ENCODE data around the gene MTFR1L.

DNA sequence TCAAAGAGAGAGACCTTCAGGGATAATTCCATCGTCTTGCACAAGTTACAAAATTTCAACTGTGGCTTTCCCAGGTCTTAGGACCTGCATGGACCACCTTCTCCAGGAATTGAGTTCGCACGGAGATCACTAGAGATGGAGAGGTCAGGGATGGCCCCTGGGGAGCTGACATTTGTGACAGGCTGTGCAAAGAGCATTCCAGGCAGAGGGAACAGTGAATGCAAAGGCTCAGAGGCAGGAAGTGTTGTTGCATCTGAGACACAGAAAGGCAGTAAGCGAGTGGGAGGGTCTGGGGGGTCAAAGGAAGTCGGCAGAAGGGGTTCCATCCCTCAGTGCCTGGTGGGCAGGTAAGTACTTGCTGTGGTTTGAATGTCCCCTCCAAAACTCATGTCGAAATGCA is 29.3 kb upstream of the MTFR1L start:
- TF ChIP-seq, protein P1, sequence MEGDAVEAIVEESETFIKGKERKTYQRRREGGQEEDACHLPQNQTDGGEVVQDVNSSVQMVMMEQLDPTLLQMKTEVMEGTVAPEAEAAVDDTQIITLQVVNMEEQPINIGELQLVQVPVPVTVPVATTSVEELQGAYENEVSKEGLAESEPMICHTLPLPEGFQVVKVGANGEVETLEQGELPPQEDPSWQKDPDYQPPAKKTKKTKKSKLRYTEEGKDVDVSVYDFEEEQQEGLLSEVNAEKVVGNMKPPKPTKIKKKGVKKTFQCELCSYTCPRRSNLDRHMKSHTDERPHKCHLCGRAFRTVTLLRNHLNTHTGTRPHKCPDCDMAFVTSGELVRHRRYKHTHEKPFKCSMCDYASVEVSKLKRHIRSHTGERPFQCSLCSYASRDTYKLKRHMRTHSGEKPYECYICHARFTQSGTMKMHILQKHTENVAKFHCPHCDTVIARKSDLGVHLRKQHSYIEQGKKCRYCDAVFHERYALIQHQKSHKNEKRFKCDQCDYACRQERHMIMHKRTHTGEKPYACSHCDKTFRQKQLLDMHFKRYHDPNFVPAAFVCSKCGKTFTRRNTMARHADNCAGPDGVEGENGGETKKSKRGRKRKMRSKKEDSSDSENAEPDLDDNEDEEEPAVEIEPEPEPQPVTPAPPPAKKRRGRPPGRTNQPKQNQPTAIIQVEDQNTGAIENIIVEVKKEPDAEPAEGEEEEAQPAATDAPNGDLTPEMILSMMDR (conservative IDR thresholded peaks at IDR 0.05 in 1 of 2, IDR thresholded peaks at IDR 0.05 in 1 of 2; ENCODE audit: low read depth in 1 of 2, low read length in 2 of 2), result no peak
- TF ChIP-seq EZH2 (IDR thresholded peaks at IDR 0.05; ENCODE audit: low read length, missing control alignments), result no peak
